Activated CD8-positive, alpha-beta T cell treated with anti-CD3 and anti-CD28 coated beads for 36 hours (primary cell): ENCODE results near the gene PTGES3. TPM values are rescaled to one million over a fixed set of nuclear protein-coding genes. Genes with fewer than 3 reads are reported as not detected.

ENCODE experiments used
- ATAC-seq: fragments of 200-7000 bp; cut with Tn5 transposase; one replicate; pipeline ENCODE4 v1.10.0; 2021; ENCODE audit warnings: mild to moderate bottlenecking, moderate library complexity
- CTCF ChIA-PET: fragments of 350-600 bp; sonication (Branson Sonifier 250); formaldehyde crosslinking; loops from one replicate; lab custom pipeline; 2021; ENCODE audit warnings: antibody characterized with exemption; lab: Charles Lee
- POLR2A ChIA-PET: fragments of 350-600 bp; sonication (Branson Sonifier 250); formaldehyde crosslinking; loops from one replicate; lab custom pipeline; 2021; ENCODE audit warnings: antibody characterized with exemption; lab: Charles Lee
- DNase-seq: peaks from one replicate; pipeline ENCODE4 v3.0.0-alpha.2; 2020
- H3K27ac Mint-ChIP-seq: one replicate; pipeline ENCODE4 v1.8.0; 2021; ENCODE audit warnings: mild to moderate bottlenecking, mixed read lengths
- H3K27me3 Mint-ChIP-seq: one replicate; pipeline ENCODE4 v1.8.0; 2021; ENCODE audit warnings: mixed read lengths
- H3K36me3 Mint-ChIP-seq: one replicate; pipeline ENCODE4 v1.8.0; 2021; ENCODE audit warnings: low read depth, mixed read lengths
- H3K4me1 Mint-ChIP-seq: one replicate; pipeline ENCODE4 v1.8.0; 2021; ENCODE audit warnings: low read depth, mixed read lengths
- H3K4me3 Mint-ChIP-seq: one replicate; pipeline ENCODE4 v1.8.0; 2021; ENCODE audit warnings: mild to moderate bottlenecking, moderate library complexity, mixed read lengths
- H3K9me3 Mint-ChIP-seq: one replicate; pipeline ENCODE4 v1.8.0; 2021; ENCODE audit warnings: mixed read lengths
- intact Hi-C: fragments of 100-400 bp; cut with micrococcal nuclease; formaldehyde crosslinking; loops from one replicate; pipeline ENCODE4 v1.10.0; 2022
- total RNA-seq, 2 experiments: library from RNA; stranded (reverse); gene quantifications; one replicate each; pipeline ENCODE4 v1.2.3, GENCODE V29; 2021
- TF ChIP-seq, protein P1 (sequence below): fragments of 200-600 bp; IDR thresholded peaks from one replicate; pipeline ENCODE4 v1.8.0; 2022; ENCODE audit warnings: antibody characterized with exemption, mild to moderate bottlenecking

PTGES3 gene
- total RNA-seq, 2 experiments from 2014 or later, result 381 to 406 TPM

- TF ChIP-seq, protein P1, sequence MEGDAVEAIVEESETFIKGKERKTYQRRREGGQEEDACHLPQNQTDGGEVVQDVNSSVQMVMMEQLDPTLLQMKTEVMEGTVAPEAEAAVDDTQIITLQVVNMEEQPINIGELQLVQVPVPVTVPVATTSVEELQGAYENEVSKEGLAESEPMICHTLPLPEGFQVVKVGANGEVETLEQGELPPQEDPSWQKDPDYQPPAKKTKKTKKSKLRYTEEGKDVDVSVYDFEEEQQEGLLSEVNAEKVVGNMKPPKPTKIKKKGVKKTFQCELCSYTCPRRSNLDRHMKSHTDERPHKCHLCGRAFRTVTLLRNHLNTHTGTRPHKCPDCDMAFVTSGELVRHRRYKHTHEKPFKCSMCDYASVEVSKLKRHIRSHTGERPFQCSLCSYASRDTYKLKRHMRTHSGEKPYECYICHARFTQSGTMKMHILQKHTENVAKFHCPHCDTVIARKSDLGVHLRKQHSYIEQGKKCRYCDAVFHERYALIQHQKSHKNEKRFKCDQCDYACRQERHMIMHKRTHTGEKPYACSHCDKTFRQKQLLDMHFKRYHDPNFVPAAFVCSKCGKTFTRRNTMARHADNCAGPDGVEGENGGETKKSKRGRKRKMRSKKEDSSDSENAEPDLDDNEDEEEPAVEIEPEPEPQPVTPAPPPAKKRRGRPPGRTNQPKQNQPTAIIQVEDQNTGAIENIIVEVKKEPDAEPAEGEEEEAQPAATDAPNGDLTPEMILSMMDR, result no peak
- ChIA-PET CTCF (interaction anchor here (0.7 to 2.0 kb wide), 7 partner anchors 9 to 79 kb away, joined by 3 to 11 read pairs (median 4); partner anchors contain the start of gene NACA), POLR2A (interaction anchor here (0.6 to 3.7 kb wide), 18 partner anchors 9 to 467 kb away, joined by 3 to 95 read pairs (median 4); partner anchors contain the start of genes BAZ2A, NACA, PRIM1 and PTGES3)
- intact Hi-C loops, result loop anchor here (10.0 kb wide), 1 partner anchor 79 kb away; the partner anchor contains the start of gene NACA
- Mint-ChIP-seq H3K27ac (peak within 1 kb of the TSS; percentile 97), H3K4me1 (peaks cover 33% of the 10 kb centered on the region), H3K4me3 (peak within 1 kb of the TSS; percentile 86), H3K27me3 (no peaks in the 10 kb centered on the region), H3K9me3 (no peaks in the 10 kb centered on the region), H3K36me3 (peaks cover 43% of the 10 kb centered on the region)
- peak; percentile 97 for DNase-seq
- ATAC-seq, result peak; percentile 98
Measured at GRCh38 chr12:56645717-56646446, 42.2 kb downstream of the PTGES3 start, which contains the start of gene ATP5F1B. TSS of gene ATP5F1B (minus strand) at chr12:56645984. CDS start at chr12:56645963, 21 bp downstream.

GRCh38 chr12:56645201-56645716 is 42.8 kb downstream of the PTGES3 start:
- intact Hi-C loops, result loop anchor here (10.0 kb wide), 1 partner anchor 80 kb away; the partner anchor contains the start of gene NACA
- Mint-ChIP-seq H3K9me3 (no peaks in the 10 kb centered on the region), H3K36me3 (peaks cover 47% of the 10 kb centered on the region), H3K27me3 (no peaks in the 10 kb centered on the region), H3K4me1 (peaks cover 35% of the 10 kb centered on the region), H3K27ac (peak overlapping the region; percentile 97), H3K4me3 (peak overlapping the region; percentile 86)
- TF ChIP-seq, protein P1, result no peak
- no peak for ATAC-seq
- ChIA-PET POLR2A (interaction anchor here (0.6 to 3.7 kb wide), 15 partner anchors 10 to 467 kb away, joined by 3 to 95 read pairs (median 4); partner anchors contain the start of genes BAZ2A, NACA, PRIM1 and PTGES3), CTCF (interaction anchor here (0.8 to 2.0 kb wide), 6 partner anchors 9 to 44 kb away, joined by 3 to 11 read pairs (median 4); no protein-coding TSS in a partner anchor)
- no peak for DNase-seq

GRCh38 chr12:56644654-56645053 is 43.4 kb downstream of the PTGES3 start:
- Mint-ChIP-seq H3K9me3 (no peaks in the 10 kb centered on the region), H3K4me3 (peak overlapping the region; percentile 86), H3K36me3 (peaks cover 51% of the 10 kb centered on the region), H3K4me1 (peaks cover 39% of the 10 kb centered on the region), H3K27ac (peak overlapping the region; percentile 97), H3K27me3 (no peaks in the 10 kb centered on the region)
- ChIA-PET CTCF (interaction anchor here (0.8 to 1.7 kb wide), 4 partner anchors 8 to 45 kb away, joined by 3 to 11 read pairs (median 4); no protein-coding TSS in a partner anchor), POLR2A (interaction anchor here (1.2 to 3.7 kb wide), 10 partner anchors 12 to 83 kb away, joined by 3 to 95 read pairs (median 9); partner anchors contain the start of genes BAZ2A, NACA and PTGES3)
- DNase-seq, result no peak
- ATAC-seq, result no peak
- TF ChIP-seq, protein P1, result no peak
- intact Hi-C loops, result loop anchor here (10.0 kb wide), 1 partner anchor 80 kb away; the partner anchor contains the start of gene NACA

DNA sequence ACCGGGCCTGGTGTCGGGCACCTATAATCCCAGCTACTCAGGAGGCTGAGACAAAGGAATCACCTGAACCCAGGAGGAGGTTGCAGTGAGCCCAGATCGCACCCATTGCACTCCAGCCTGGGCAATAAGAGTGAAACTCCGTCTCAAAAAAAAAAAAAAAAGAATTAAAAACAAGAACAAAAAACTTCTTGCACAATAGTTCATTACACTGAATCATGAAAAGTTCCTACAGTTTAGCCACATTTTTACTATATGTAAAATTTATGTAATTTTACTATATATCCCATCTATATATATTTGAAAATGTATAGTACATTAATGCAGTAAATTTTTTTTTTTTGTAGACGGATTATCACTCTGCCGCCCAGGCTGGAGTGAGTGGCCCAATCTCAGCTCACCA is 46.9 kb downstream of the PTGES3 start:
- peaks cover 73% of the 10 kb centered on the region for H3K36me3 Mint-ChIP-seq
- CTCF ChIA-PET, result no interaction called here
- H3K9me3 Mint-ChIP-seq, result no peaks in the 10 kb centered on the region
- H3K27me3 Mint-ChIP-seq, result no peaks in the 10 kb centered on the region
- POLR2A ChIA-PET, result interaction anchor here (1.0 to 3.1 kb wide), 3 partner anchors 10 to 44 kb away, joined by 4 to 10 read pairs (median 6); no protein-coding TSS in a partner anchor
- H3K27ac Mint-ChIP-seq, result no peak overlapping the region
- ATAC-seq (no peak), DNase-seq (no peak)
- H3K4me1 Mint-ChIP-seq, result peaks cover 59% of the 10 kb centered on the region
- no peak overlapping the region for H3K4me3 Mint-ChIP-seq
- intact Hi-C loops, result loop anchor here (10.0 kb wide), 1 partner anchor 84 kb away; the partner anchor contains the start of gene NACA
- TF ChIP-seq, protein P1, result no peak
